GM21447 (cell line): ENCODE data around the gene GXYLT1.
"Not testable (repeated sequence)": the region's sequence is repeated elsewhere in the genome, so short reads cannot be mapped to it uniquely, and the experiment has no call there.

Experiments used
- ATAC-seq: cut with Tn5 transposase; IDR thresholded peaks from one replicate; pipeline ENCODE4 v1.9.1; 2021; ENCODE audit not compliant: unreplicated experiment

Gene GXYLT1

GRCh38 chr12:42144408-42145196 is at the start of gene GXYLT1:
Gene GXYLT1 (minus strand): TSS chr12:42144874. CDS start chr12:42144646, 228 bp downstream.
- ATAC-seq: peak; percentile 89

- ATAC-seq: no peak
Measured at GRCh38 chr12:42192686-42193085, 48.0 kb upstream of the GXYLT1 start.

GRCh38 chr12:42192258-42192657 is 47.6 kb upstream of the GXYLT1 start:
- no peak for ATAC-seq

GRCh38 chr12:42190376-42190775 is 45.7 kb upstream of the GXYLT1 start:
- ATAC-seq: no peak

GRCh38 chr12:42188275-42188674 is 43.6 kb upstream of the GXYLT1 start:
- ATAC-seq: not testable (repeated sequence)

GRCh38 chr12:42187799-42188198 is 43.1 kb upstream of the GXYLT1 start:
- no peak for ATAC-seq

- no peak for ATAC-seq
Measured at GRCh38 chr12:42186793-42187192, 42.1 kb upstream of the GXYLT1 start.

- ATAC-seq: no peak
Measured at GRCh38 chr12:42182394-42182793, 37.7 kb upstream of the GXYLT1 start.

GRCh38 chr12:42180990-42181596 is 36.4 kb upstream of the GXYLT1 start:
- ATAC-seq: no peak

- no peak for ATAC-seq
Measured at GRCh38 chr12:42178101-42178500, 33.4 kb upstream of the GXYLT1 start.

GRCh38 chr12:42174978-42175377 is 30.3 kb upstream of the GXYLT1 start:
- ATAC-seq: no peak

- ATAC-seq: no peak
Measured at GRCh38 chr12:42173961-42174521, 29.4 kb upstream of the GXYLT1 start.

GRCh38 chr12:42172441-42173210 is 28.0 kb upstream of the GXYLT1 start:
- ATAC-seq: no peak

- no peak for ATAC-seq
Measured at GRCh38 chr12:42167711-42168110, 23.0 kb upstream of the GXYLT1 start.

- ATAC-seq: no peak
Measured at GRCh38 chr12:42166501-42166900, 21.8 kb upstream of the GXYLT1 start.

- no peak for ATAC-seq
Measured at GRCh38 chr12:42163913-42164312, 19.2 kb upstream of the GXYLT1 start.

GRCh38 chr12:42162965-42163364 is 18.3 kb upstream of the GXYLT1 start:
- no peak for ATAC-seq

- ATAC-seq: no peak
Measured at GRCh38 chr12:42162193-42162592, 17.5 kb upstream of the GXYLT1 start.

- no peak for ATAC-seq
Measured at GRCh38 chr12:42161529-42161928, 16.9 kb upstream of the GXYLT1 start.

- no peak for ATAC-seq
Measured at GRCh38 chr12:42156232-42156631, 11.6 kb upstream of the GXYLT1 start.

GRCh38 chr12:42145552-42146215 is 1.0 kb upstream of the GXYLT1 start:
- no peak for ATAC-seq
